HTR-8/SVneo (cell line): ENCODE data around the gene TSHZ1.

ENCODE experiments used
- DNase-seq: peaks from one replicate; pipeline ENCODE4 v3.0.0; 2011; ENCODE audit warnings: low spot score, mixed read lengths; ENCODE audit not compliant: insufficient read length
- FAIRE-seq: peaks from 2 replicates; lab custom pipeline; 2011; peaks lifted over from hg19 to GRCh38; lab: Jason Lieb, UNC

TSHZ1 gene

DNA sequence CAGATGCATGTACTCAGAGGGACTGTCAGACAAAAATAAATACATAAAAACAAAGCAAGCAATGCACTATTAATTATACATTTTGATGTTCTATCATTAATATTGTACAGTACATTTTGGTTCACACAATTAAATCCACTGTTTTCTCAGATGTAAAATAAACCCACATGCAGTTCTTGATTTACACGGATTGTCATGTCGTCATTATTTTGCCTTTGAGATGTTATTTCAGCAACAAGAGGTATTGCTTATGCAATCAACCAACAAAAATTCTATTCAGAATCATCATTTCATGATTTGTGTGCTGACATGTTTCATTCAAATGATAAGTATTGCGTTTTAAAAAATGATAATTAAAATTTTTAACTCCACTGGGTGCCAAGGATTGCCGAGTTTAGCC, 79.2 kb downstream of the TSHZ1 start:
- FAIRE-seq (no peak), DNase-seq (no peak)

DNA sequence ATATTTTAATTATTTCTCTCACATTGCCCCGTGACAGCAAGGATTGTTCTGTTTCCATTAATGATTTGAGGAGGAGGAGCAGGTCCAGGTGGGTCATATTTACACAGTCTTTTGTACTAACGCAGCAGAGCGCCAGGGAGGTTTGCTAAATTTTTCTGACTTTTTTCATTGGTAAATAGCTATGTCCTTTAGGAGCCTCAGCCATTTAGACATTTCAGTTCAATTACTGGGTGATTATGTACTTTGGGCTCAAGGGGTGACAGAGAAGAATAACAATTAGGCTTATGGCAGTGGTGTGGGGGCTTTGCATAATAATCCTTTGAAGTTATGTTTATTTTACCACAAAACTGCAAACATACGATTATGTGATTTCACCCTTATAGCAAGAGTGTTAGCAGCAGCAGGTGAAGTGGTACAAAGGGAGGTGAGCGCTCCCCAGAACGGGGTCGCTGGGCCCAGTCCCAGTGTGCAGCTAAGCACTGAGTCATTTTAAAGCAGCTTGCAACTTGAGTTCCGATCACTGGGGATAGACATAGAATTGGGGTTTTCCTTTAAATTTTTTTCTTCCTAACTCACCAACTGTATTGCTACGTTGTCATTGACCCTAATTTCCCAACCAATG, 80.3 kb downstream of the TSHZ1 start:
- no peak for DNase-seq
- no peak for FAIRE-seq

DNA sequence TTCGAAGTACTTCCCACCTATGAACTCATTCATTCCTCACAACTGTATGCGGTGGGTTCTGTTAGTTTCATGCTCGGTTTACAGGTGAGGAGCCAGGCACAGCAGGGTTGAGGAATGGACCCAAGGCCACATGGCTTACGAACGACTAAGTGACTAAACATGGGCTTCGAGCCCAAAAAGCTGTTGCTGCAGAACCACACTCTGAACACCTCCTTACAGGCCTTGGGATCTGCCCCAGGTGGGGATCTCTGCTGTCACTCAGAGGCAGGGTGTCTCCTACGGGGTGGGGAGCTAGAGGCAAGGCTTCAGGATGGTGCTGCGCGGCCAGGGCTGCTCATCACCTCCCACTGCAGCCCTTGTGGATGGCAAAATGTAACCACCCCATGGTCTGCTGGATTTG, 80.9 kb downstream of the TSHZ1 start:
- DNase-seq = no peak
- FAIRE-seq = no peak

DNA sequence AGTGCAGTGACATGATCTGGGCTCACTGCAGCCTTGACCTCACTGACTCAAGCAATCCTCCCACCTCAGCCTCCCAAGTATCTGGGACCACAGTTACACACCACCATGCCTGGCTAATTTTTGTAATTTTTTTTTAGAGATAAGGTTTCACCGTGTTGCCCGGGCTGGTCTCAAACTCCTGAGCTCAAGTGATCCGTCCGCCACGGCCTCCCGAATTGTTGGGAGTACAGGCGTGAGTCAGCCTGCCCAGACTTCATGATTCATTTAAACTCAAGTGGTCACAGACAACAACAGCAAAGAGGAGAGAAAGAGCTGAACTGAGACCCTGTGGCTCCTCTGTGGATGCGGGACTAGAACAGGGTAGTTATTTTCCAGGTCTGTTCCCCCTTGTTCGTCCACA, 83.0 kb downstream of the TSHZ1 start:
- FAIRE-seq (no peak), DNase-seq (no peak)

DNA sequence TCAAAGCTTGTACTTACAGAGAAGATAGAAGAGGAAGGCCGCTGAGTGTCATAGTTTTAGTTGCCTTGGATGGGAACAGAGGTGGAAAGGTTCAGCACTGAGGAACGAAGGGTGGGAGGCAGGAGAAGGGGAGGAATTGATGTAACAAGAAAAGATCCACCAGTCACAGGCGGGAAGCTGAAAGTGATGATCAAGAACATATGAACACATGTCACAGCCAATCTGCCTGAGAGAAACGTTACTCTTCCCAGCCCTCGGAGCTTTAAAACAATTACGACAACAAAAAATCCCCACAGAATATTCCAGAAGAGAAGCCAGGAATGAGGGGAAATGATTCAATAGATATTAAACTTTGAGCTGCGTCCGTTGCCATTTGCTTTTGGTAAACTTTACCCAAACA, 87.1 kb downstream of the TSHZ1 start:
- FAIRE-seq = no peak
- no peak for DNase-seq

DNA sequence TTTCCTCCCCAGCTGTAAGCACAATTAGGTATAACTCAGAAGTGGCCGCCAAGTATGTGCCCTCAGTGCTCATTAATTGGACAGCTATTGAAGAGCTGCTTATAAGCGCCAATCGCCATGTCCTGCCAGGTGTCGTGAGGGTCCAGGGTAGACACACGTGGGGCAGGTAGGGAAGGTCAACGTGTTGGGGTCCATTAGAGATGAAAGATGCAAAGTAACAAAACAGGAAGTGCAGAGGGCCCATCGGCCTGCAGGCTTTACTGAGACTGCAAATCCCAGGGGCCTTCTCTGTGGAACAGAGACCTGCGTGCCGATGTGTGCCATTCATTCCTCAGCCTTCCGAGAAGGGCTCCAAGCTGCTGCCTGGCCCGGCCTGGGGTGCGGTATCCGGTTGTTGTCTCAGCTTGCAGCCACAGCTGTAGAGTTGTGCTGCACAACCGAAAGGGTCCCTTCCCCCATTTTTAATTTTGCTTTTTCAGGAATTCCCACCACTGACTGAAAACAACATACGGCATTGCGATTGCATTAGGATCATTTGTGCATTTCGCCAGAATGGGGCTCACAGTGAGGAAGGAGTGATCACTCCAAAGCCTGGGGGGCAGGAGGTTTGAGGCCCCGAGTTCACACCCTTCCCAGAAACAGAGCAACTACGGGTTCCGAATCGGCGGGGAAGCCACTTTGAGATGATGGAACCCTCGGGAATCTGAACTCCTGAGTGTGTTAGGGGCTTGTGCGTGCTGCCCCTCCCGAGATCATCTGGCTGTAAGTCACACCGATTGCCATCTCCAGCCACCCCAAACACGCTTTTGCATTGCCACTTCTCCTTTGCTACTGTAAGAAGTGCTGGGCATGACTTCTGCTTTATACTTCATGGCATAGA, 94.3 kb downstream of the TSHZ1 start:
- FAIRE-seq (no peak), DNase-seq (no peak)

DNA sequence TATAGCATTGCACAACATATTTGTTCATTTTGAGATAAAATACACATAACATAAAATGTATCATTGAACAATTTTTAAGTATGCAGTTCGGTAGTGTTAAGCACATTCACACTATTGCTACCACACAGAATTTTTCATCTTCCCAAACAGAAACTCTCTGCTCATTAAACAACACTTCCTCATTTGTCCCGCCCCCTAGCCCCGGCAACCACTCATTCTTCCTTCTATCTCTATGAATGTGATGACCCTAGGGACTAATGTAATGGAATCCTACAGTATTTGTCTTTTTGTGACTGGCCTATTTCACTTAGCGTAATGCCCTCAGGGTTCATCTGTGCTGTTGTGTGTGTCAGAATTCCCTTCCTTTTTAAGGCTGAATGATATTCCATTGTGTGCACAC, 95.4 kb downstream of the TSHZ1 start:
- DNase-seq = no peak
- no peak for FAIRE-seq

DNA sequence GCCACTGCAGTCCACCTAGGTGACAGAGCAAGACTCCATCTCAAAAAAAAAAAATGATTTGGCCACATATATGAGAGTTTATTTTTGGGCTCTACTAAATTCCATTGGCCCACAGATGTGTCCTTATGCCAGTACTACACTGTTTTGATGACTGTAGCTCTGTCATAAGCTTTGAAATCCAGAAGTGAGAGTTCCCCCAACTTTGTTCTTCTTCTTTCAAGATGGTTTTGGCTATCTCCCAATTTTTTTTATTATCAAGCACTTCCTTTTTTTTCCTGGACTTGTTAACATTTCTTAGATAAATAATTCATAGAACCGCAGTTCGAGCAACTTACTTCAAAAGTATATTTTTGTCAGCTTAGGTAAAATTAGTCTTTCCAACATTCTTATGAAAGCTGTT, 96.9 kb downstream of the TSHZ1 start:
- no peak for FAIRE-seq

DNA sequence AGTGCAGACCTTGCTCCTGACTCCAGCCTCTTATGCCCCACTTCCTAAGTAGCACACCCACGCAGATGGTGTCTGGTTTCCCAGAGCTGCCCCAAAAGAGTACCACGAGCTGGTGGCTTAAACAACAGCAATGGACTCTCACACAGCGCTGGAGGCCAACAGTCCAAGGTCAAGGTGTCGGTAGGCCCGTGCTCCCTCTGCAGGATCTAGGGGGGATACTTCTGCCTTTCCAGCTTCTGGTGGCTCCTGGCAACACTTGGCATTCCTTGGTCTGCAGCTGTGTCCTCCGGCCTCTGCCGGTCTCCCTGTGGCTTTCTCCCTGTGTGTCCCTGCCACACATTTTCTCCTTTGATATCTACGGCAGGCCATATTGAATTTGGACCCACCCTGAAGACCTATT, 99.0 kb downstream of the TSHZ1 start:
- DNase-seq (no peak), FAIRE-seq (no peak)

More for the DNA sequence above, 96.9 kb downstream of the TSHZ1 start:
- no peak for DNase-seq

DNA sequence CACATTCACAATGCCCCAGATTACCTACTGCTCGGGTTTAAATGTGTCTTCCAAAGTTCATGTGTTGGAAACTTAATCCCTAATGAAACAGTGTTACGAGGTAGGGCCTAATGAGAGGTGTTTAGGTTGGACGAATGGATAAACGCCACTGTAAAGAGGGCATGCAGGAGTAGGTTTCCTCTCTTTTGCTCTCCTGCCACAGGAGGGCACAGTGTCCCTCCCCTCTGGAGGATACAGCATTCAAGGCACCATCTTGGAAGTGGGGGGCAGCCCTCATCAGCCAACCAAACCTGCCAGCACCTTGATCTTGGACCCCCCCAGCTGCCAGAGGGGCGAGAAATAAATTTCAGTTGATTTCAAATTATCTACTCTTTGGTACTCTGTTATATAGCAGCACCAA, 103.5 kb downstream of the TSHZ1 start:
- DNase-seq (no peak), FAIRE-seq (no peak)

DNA sequence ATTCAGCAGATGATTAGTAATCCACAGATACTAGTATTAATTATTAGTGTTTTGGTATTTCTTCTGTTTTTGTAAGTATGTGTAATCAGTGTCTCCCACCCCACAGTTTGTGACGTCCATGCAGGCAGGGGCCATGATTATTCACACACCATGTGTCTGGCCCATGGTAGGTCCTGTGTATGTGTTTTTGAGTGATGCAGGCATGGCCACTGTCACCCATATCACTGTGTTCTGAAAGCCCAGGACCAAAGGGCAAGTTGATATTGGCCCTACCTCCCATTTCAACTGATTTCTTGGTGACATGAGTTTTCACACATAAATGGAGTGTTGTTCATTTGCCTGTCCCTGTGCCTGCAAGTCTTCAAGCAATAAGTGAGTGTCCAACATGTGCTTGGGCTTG, 104.0 kb downstream of the TSHZ1 start:
- FAIRE-seq (no peak), DNase-seq (no peak)

DNA sequence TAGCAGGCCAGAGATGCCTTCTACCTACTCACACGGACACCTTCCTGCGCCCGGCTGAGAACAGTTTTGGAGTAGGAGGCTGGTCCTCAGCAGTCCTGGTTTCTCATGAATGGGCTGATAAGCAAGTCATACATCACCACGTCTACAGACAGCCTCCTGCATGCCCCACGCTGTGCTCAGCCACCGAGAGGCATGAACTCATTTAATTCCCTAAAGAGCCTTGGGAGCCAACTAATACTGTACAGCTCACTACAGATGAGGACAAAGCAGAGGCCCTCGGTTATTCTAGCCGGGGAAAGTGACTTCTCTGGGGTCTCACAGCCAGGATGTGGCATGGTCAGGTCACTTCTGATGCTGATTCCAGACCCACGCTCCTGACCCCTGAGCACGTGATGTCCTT, 105.6 kb downstream of the TSHZ1 start:
- DNase-seq (no peak), FAIRE-seq (no peak)

DNA sequence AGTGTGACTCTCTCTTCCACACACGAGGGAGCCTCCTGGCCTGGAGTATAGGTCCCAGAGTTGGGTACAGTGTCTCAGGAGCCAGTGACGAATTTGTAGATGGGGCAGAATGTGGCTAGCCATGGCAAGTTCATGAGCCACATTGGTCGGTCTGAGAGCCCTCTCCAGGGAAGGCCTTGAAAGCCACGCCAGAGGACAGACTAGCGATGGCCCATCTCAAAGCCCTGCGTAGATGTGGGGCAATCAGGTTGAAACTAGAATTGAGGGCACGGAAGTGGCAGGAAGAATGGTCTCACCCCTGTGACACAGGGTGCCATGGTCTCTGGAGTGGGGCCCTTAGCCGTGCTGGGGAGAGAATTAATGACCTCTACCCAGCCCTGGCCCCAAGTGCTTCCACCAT, 106.2 kb downstream of the TSHZ1 start:
- no peak for FAIRE-seq
- no peak for DNase-seq

DNA sequence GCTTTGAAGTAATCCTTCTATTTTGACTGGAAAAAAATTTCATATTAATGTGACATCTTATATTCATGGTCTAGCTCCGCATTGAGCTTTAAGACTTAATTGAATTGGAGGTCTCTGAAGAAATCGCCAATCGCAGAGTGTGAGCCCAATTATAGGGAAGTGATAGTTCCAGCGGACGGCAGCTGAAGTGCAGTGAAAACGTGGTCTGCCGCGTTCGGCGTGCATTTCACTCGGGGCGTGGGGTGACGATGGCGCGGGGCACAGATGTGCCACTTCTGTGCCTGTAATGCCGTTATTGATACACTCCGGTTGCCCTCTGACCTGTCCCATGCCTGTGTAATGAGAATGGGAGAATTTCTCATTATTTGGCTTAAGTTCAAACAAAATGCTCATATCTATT, 106.7 kb downstream of the TSHZ1 start:
- DNase-seq (no peak), FAIRE-seq (no peak)

DNA sequence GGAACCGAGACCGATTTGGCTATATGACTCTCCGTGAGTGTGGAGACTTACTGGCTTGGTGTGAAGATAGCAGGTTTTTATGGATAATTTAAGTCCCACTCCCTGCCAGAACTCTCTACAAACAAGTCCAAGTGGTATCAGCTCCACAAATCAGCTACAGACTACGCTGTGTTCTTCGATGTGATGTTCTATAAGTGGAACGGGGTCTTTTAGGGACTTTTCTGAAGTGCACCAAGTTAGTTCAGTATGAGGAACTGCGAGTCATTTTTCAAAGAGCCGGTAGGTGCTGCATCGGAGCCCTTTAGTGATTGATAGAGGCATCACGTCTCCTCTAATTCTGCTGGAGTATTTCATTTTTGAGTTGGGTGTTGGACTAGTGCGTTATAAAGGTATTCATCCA, 107.1 kb downstream of the TSHZ1 start:
- DNase-seq (no peak), FAIRE-seq (no peak)

DNA sequence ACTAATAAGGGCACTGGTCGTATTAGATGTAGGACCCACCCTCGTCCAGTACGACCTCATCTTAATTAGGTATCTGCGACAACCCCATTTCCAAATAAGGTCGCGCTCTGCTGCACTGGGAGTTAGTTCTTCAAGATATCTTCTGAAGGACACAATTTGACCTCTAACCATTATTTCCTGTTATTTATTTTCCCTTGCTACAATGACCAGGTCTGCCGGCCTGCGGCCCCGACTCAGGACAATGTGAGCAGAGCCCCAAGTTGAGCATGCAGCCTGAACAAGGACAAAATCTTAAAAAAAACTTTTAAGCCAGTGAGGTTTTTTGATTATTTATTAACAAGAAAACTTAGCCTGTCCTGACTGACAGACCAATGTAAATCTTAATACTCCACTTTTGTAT, 109.3 kb downstream of the TSHZ1 start:
- FAIRE-seq = no peak
- DNase-seq = no peak

DNA sequence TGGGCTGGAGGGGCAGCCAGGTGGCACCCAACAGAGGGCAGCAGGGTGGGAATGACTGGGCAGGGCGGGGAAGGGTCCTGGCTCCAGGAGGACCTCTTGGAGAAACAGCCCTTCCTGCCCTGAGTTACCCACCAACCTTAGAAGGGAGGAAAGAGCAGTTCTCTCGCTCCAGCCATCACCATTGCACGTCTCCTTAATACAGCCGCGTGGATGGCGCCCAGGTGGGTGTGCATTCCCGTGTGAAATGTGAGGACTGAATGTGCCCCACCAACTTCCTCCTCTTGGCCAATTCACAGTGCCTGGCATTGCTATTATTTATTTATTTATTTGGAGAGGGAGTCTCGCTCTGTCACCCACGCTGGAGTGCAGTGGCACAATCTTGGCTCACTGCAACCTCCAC, 109.9 kb downstream of the TSHZ1 start:
- DNase-seq (no peak), FAIRE-seq (no peak)

DNA sequence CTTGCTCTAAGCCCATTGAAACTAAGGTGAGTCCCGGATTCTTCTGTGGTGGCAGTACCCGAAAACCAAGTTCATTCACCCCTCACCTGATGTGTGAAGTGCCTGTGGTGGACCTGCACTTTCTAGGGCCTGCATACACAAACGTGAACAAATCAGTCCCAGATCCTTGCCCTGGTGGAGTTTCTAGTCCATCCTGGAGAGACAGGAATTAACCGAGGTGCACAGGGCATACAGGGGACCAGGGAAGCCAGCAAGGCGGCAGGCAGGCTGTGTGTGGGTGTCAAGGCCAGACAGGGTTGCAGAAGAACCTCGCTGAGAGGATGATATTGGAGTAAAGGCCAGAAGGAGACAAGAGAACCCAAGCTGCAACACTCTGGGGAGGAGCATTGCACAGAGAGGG, 110.8 kb downstream of the TSHZ1 start:
- DNase-seq (no peak), FAIRE-seq (no peak)

DNA sequence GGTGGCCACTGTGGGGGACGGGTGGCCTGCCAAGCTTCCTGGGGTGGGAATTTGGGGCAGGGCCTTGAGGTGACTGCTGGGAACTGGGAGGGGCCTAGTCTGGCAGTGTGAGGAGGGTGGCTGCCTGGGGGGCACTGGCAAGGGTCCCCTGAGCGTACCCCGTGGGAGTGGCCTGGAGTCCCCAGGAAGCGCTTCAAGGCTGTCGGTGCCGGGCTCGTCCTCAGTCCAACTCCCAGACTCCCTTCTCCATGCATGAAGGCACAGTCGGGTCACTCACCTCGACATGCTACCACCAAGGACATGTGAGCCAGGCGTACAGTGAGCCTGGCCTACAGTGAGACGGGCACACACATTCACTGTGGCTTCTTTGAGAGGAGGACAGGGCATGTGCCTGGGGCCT, 111.6 kb downstream of the TSHZ1 start:
- DNase-seq = no peak
- no peak for FAIRE-seq

DNA sequence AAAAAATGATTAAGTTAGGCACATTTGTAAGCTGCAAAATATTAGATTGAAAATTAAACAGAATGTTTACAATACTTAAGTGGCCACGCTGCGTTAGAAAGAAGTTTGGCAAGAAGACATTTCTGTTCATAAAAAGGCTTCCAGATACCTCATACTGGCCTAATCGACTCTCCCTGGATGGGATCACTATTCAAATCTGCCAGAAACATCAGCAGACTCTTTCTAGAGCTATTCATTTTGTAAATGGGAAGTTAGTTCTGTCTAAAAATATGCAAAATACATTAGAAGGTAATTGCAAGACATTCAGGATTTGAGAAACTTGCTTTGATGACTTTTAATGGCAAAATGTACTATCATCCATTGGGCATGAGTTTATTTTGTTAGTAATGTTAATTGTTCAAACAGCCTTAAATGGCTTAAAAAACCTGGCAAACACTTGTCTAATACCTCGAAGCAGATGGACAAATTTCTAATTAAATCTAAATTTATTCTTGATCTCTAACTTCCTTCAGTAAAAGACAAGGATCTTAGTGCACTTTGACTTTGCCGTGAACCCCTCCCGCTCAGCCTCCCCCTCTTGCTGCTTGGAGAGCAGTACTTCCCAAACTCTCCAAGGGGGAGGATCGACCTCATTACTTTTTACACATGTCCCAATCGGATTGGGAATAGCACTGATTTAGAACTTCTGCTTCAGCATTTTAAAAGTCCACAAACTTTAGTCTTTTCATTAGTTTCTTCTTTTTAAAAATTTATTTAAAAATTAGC, 113.4 kb downstream of the TSHZ1 start:
- FAIRE-seq (no peak), DNase-seq (no peak)

DNA sequence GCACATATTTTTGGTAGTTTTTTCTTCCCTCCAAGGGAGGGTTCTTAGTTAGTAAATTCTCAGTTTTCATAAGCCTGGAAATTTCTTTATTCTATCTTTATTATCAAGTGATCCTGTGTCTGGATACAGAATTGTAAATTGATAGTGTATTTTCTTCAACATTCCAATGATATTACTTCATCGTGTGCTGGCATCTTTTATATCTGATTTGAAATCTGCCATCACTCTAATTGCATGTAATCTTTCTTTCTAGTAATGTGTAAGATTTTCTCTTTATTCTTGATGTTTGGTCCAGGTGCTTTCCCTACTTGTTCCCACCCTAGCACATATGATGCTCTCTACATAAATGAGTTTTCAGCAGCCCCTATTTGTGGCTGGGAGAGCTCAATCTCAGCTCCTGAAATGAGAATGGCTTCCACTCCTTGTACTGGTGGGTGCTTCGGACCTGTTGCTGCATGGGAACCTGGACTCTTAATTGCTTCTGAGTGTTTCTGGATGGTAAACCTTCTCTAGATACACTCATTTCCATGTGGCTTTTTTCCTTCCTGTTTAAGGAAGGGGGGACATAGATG, 114.2 kb downstream of the TSHZ1 start:
- FAIRE-seq (no peak), DNase-seq (no peak)
